Measurements from ENCODE around the gene C10orf53.

C10orf53 gene

GRCh38 chr10:49737474-49738201 lies 58.2 kb downstream of the C10orf53 start:
- no peak for DNase-seq (ENCODE audit: low spot score)

- DNase-seq (ENCODE audit: low spot score): no peak
Measured at GRCh38 chr10:49738616-49739360, 59.3 kb downstream of the C10orf53 start.

- DNase-seq (ENCODE audit: low spot score): no peak
Measured at GRCh38 chr10:49739426-49739825, 60.0 kb downstream of the C10orf53 start.

GRCh38 chr10:49740346-49741107 lies 61.1 kb downstream of the C10orf53 start:
- no peak for DNase-seq (ENCODE audit: low spot score)

DNA sequence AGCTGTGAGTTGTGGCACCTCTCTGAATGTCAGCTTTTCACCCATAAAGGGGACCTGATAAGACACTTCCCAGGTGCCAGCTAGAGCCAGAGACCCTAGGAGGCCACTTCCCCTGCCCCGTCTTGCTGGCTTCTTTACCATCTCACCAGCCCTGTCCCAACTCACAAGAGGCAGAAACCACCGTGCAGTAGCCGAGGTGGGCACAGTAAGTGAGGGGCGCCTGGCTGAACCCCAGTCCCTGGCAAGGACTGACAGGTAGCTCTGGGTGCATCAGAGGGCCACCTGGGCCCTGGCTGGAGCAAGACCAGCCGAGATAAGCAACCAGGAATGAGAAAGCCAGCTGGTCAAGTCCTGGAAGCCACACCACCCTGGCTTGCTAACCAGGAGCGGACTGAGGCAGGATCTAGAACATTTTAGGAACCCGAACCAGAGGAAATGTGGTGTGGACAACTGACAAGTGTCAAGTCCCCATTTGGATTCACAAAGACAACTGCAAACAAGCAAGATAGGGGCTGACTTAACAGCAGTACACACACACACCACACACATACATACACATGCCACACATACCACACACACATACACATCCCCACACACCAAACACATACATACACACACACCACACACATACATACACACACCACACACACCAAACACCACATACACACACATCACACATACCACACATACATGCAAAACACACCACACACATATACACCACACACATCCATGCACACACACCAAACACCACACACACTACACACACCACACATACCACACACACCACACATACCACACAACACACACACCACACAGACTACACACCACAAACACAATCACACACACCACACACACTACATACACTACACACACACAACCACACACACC lies 61.9 kb downstream of the C10orf53 start:
- DNase-seq (ENCODE audit: low spot score): no peak

DNA sequence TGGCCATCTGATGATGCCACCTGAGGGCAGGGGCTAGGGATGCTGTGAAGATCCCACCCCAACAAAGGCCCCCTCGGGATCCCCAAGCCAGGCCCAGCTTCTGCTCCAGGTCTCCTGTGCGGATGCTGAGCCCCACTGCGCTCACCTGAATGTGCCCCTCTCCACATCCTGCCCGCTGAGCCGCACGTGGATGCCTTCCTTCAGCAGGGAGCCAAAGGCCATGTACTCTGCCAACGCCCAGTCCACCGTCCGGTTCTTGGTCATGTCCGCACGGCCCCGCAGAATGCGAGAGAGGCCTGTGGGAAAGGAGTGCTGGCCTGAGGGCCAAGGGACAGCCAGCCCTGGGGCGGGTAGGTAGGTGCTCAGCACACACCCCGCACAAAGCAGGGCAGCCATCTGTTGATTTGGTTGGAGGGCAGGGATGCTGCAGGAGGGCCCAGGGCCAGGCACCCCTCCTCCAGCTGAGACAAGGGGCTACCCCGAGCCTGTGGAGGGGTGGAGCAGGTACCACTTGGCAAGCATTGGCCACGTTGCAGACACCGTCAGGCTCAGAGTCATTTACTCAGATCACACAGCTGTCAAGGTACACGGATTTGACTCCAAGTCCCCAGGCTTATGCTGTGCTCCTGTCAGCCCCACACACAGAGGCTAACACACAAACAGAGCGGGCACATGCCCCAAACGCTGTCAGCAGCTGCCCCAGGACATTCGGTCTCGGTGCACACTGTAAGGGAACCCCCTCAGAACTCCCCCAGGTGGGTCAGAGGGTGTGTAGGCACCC lies 63.4 kb downstream of the C10orf53 start:
- no peak for DNase-seq (ENCODE audit: low spot score)

DNA sequence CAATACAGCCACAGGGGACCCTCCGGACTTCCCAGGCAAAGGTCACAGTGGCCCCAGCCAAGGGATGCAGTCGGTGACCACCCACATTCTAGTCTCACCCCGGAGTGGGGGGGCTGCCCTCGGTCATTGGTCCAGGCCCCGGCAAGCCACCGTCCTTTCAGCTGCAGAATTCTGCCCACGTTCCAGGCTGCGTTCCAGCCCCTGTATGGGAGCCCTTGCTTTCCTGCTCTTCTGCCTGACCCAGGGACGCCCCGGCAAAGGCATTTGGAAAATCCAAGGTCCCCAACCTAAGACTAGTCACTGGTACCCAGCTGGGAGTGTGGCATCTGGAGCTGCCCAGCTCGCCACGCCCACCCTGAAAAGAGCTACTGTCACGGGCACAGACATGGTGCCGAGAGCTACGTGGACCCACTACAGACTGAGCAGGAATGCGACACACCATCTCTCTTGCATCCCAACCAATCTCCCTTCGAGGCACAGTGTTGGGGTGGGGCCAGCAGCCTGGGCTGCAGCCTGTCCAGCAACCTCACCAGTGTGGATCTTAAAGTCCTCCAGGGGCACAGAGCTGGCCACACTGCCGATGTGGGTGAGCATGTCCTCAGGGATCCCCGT lies 64.1 kb downstream of the C10orf53 start:
- no peak for DNase-seq (ENCODE audit: low spot score)

- no peak for DNase-seq (ENCODE audit: low spot score)
Measured at GRCh38 chr10:49744091-49744685, 64.7 kb downstream of the C10orf53 start.

GRCh38 chr10:49744924-49745605 lies 65.6 kb downstream of the C10orf53 start:
- no peak for DNase-seq (ENCODE audit: low spot score)

GRCh38 chr10:49745756-49746155 lies 66.3 kb downstream of the C10orf53 start:
- DNase-seq (ENCODE audit: low spot score): no peak

DNA sequence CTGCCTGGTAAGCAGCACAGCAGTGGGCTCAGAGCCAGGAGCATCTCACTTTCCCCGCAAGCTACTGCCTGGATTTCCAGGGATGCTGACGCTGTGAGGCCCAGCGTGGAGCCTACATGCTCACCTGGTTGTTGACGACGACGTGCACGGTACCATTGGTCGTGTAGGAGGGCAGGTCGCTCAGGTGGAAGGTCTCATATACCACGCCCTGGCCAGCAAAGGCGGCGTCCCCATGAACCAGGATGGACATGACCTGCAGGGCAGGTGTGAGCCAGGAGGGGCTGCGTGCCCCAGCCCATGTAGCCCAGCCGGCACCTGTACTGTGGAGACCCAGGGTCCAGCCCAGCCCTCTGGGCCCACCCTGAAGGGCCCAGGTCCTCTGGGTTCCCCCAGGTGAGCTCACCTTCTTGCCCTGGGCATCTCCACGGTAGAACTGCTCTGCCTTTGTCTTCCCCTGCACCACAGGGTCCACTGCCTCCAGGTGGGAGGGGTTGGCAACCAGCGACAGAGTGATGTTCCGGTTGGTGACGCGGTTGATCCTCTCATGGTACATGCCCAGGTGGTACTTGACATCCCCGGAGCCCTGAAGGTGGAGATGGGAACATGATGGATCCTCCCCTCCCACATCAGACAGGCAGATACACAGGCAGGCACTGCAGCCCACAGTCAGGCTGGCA lies 67.3 kb downstream of the C10orf53 start:
- DNase-seq (ENCODE audit: low spot score): no peak

Data from AG08396 (cell line).